ENCODE measurements around the gene YTHDF2. TPM values are rescaled to one million over a fixed set of nuclear protein-coding genes. Genes with fewer than 3 reads are reported as not detected.

YTHDF2 gene
- total and polyA plus RNA-seq, 2 of the 13 experiments (the other 11 are each of a cell fraction or from before 2014, with no cell fraction given) = 48.4 to 59.6 TPM

GRCh38 chr1:28807046-28807445 is 70.3 kb downstream of the YTHDF2 start:
- Histone ChIP-seq H3K4me3 (replicated peaks in 1 of 3; ENCODE audit: insufficient read depth in 1 of 3, low read depth in 2 of 3, low read length in 3 of 3) (no peak overlapping the region), H2AFZ (ENCODE audit: low read length) (no peak overlapping the region), H3K4me1 (ENCODE audit: insufficient read depth, low read length) (peaks cover 10% of the 10 kb centered on the region), H3K79me2 (ENCODE audit: insufficient read depth, low read length) (no peaks in the 10 kb centered on the region), H3K4me2 (ENCODE audit: low read depth, low read length) (no peak overlapping the region), H3K27me3 (ENCODE audit: control insufficient read depth in 1 of 2, insufficient read depth in 2 of 2, low read length in 2 of 2) (peaks cover 6 to 21% of the 10 kb centered on the region in 2 experiments), H3K27ac (ENCODE audit: extremely low read length, insufficient read depth, low read length) (no peak overlapping the region), H3K9ac (ENCODE audit: insufficient read depth, low read depth, low read length) (no peak overlapping the region), H3K9me3 (ENCODE audit: low read length) (no peaks in the 10 kb centered on the region), H4K20me1 (ENCODE audit: insufficient read depth, low read length) (no peaks in the 10 kb centered on the region), H3K36me3 (replicated peaks in 1 of 2; ENCODE audit: control insufficient read depth in 1 of 2, insufficient read depth in 2 of 2, low read length in 2 of 2) (no peaks in the 10 kb centered on the region)
- no TSS peak for BruUV-seq (replicated peaks)
- POLR2A ChIA-PET = no interaction called here
- FAIRE-seq = no peak
- no peak for ATAC-seq
- no peak for TF ChIP-seq SRSF4 (IDR thresholded peaks at IDR 0.05; ENCODE audit: low read depth, low read length, poor library complexity, severe bottlenecking)
- TF ChIP-seq MAFK (conservative IDR thresholded peaks at IDR 0.05 in 1 of 2, IDR thresholded peaks at IDR 0.05 in 1 of 2; ENCODE audit: low read length in 2 of 2) = no peak
- no peak for TF ChIP-seq ZNF546 (CRISPR knock-in tag; conservative IDR thresholded peaks at IDR 0.05)
- TF ChIP-seq WIZ (CRISPR knock-in tag; IDR thresholded peaks at IDR 0.05) = no peak
- TF ChIP-seq HIC2 (CRISPR knock-in tag; IDR thresholded peaks at IDR 0.05; ENCODE audit: low read depth) = no peak
- no peak for TF ChIP-seq ZSCAN30 (CRISPR knock-in tag; IDR thresholded peaks at IDR 0.05)
- TF ChIP-seq, protein P1, sequence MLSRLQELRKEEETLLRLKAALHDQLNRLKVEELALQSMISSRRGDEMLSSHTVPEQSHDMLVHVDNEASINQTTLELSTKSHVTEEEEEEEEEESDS (CRISPR knock-in tag; IDR thresholded peaks at IDR 0.05; ENCODE audit: borderline replicate concordance) = no peak
- TF ChIP-seq SRSF9 (IDR thresholded peaks at IDR 0.05; ENCODE audit: borderline replicate concordance, insufficient read depth, low read depth, low read length, poor library complexity, severe bottlenecking) = no peak
- no peak for TF ChIP-seq ZNF3 (CRISPR knock-in tag; IDR thresholded peaks at IDR 0.05)
- TF ChIP-seq FLYWCH1 (CRISPR knock-in tag; IDR thresholded peaks at IDR 0.05) = no peak
- no peak for TF ChIP-seq ZMYM4 (CRISPR knock-in tag; IDR thresholded peaks at IDR 0.05)
- in situ Hi-C loops (cut with HindIII; ENCODE audit: extremely low pct_ligation_motif_present, low pct_unique_long_range_greater_than_20kb) (no loop called here), intact Hi-C loops (cut with micrococcal nuclease; ENCODE audit: unreplicated experiment) (no loop called here)
- WGBS (ENCODE audit: low lambda C conversion rate) = 5% methylated on average over 4 of the region's 4 CpGs
- CTCF ChIA-PET (ENCODE audit: low intra/inter-chr PET ratio, low total read pairs) = no interaction called here
- no peak for DNase-seq (ENCODE audit: low spot score)

Data from HepG2 (cell line).